ENCODE measurements around the gene USP30.
"Not testable (repeated sequence)": the region's sequence is repeated elsewhere in the genome, so short reads cannot be mapped to it uniquely, and the experiment has no call there.

Gene USP30

DNA sequence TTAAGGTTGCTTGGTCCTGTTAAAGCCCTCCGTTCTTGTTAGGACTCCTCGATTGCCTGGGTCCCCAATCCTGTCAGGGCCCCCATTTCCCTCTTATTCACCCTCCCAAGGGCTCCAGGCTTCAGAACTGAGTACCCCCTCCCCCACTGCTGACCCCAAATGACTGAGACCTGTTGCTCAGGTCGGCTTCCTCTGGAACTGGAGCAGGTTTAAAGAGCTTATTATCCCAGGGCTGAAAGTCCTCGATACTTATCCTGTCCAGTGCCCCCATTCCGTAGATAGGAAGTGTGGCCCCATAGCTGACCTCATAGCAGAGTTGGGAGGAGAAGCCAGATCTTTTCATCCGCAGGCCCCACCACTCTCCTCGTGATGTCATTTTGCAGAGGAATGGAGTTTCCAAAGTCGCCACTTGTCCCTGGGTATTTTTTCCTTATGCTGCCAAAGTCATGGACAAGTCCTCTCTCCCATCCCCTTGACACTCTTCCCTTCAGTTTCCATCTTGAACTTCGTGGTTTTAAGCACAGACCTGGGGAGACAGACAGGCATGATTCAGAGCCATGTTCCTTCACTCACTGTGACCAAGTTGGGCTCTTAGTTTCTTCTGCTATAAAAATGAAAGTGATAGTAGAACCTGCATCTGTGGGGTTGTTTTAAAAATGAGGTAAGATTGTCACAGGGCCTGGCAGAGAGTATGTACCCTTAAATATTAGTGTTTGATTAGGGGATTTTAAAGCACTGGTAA is 1.2 kb downstream of the USP30 start:
- peak; percentile 35 for DNase-seq (ENCODE audit: low spot score)

DNA sequence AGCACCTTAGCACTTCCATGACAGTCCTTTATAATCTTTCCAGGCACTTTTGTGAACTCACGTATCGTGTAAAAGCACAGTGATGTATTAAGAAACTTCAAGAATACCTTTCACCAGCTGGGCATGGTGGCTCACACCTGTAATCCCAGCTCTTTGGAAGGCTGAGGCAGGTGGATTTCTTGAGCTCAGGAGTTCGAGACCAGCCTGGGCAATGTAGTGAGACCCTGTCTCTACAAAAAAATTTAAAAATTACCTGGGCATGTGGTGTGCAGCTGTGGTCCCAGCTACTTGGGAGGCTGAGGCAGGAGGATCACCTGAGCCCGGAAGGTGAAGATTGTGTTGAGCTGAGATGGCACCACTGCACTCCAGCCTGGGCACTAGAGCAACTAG is 1.7 kb downstream of the USP30 start:
- not testable (repeated sequence) for DNase-seq (ENCODE audit: low spot score)

DNA sequence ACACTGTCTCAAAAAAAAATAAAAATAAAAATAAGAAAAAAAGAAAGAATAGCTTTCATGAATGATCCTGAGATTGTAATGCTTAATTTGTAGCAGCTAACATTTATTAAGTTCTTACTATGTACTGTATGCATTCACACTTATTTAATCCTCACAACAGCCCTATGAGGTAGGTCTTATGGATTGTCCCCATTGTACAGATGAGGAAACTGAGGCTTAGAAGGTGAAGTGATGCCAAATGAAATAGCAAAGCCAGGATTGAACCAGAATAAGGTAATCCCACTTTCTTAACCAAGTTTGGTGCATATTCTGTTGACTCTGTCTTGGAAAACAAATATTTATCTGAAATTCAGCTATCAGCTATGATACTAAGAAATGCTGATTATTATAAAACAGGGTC is 2.1 kb downstream of the USP30 start:
- DNase-seq (ENCODE audit: low spot score): no peak

DNA sequence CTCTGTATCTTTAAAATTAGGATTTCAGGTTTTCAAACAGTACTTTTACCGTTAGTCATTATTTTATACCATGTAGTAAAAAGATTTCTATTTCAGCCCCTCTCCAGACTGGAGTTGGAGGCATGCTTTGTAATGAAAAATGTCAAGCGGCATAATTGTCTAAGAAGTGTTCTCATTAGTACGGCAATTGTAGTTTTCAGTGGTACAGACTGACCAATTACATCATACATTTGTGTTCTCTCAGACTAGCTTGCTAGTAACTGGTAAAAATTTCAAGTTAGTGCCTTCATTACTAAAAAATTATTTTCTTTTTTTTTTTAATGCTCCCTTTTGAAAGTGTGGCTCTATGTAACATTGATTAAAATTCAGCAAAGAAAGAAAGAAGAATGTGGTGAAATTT is 4.5 kb downstream of the USP30 start:
- no peak for DNase-seq (ENCODE audit: low spot score)

DNA sequence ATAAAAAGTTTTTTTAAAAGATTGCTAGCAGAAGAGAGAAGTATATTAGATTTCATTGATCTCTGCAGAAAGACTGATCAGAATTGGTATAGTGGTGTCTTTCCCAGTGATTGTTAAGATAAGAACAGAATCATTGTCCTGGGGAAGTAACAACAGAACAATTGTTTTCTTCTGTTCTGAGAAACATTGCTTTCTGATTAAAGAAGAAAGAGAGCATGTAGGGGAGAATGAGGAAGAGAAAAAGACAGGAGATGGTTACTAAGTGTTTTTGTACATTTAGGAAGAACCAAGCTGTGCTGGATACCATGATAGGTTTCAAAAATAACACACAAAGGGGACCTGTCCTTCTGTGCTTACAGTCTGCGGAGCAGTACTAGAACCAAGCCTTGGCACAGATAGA is 5.0 kb downstream of the USP30 start:
- no peak for DNase-seq (ENCODE audit: low spot score)

DNA sequence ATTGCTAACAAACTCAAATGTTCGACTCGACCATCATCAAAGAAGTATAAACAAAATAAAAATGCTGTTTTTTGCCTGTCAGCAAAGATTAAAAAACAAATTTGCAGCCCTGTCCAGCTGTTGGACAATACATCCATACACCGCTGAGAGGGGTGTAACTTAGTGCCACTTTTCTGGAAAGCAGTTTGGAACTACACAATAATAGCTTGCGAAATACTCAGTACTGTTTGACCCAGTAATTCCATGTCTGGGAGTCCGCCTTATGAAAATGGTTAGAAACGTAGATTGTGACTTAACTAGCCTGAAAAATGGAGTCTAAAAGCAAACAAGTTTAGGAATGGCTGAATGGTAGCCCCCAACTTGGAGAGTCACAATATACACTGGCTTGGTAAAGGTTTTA is 6.4 kb downstream of the USP30 start:
- DNase-seq (ENCODE audit: low spot score): no peak

DNA sequence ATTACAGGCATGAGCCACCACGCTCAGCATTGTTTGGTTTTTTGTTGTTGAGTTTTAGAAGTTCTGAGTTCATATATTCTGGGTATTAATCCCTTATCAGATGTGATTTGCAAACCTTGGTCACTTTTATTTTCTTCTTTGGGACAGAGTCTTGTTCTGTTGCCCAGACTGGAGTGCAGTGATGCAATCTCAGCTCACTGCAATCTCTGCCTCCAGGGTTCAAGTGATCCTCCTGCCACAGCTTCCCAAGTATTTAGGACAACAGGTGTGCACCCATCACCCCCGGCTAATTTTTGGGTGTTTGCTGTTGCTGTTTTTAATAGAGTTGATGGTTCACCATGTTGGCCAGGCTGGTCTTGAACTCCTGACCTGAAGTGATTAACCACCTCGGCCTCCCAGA is 11.8 kb downstream of the USP30 start:
- DNase-seq (ENCODE audit: low spot score): no peak

DNA sequence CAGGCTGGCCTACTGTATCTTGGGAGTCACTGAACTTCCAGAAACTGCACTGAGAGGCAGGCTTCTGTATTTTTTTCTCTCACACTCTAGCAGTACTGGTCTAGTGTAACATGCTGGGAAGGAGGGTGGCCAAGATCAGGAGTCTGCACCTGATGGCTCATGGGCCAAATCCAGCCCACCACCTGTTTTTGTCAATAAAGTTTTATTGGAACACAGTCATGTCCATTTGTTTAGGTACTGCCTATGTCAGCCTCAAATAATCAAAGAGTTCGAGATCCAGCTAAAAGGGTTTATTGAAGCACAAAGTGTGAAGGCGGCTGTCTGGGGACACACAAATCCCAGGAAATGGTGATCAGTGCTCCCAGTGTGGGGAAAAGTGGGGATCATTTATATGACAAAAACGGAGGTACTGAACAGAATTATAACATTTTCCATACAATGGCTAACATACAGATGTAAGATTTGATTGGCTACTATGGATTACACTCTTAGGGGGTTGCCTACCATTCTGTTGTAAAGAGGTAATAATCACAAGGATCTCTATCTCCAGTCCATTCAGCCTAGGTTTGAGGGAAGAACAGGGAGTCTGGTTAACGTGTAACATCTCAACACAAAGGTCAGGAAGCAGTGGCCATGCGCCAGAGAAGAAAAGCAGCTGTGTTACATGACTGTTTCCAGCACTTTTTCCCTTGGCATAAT is 12.9 kb downstream of the USP30 start:
- DNase-seq (ENCODE audit: low spot score): no peak

DNA sequence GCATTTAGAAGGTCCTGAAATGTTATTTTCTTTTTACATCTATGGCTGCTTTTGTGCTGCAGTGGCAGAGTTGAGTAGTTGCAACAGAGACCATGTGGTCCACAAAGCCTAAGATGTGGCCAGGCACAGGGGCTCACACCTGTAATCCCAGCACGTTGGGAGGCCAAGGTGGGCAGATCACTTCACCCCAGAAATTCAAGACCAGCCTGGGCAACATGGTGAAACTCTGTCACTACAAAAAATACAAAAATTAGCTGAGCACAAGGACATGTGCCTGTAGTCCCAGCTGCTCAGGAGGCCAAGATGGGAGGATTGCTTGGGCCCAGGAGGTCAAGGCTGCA is 13.4 kb downstream of the USP30 start:
- DNase-seq (ENCODE audit: low spot score): no peak

DNA sequence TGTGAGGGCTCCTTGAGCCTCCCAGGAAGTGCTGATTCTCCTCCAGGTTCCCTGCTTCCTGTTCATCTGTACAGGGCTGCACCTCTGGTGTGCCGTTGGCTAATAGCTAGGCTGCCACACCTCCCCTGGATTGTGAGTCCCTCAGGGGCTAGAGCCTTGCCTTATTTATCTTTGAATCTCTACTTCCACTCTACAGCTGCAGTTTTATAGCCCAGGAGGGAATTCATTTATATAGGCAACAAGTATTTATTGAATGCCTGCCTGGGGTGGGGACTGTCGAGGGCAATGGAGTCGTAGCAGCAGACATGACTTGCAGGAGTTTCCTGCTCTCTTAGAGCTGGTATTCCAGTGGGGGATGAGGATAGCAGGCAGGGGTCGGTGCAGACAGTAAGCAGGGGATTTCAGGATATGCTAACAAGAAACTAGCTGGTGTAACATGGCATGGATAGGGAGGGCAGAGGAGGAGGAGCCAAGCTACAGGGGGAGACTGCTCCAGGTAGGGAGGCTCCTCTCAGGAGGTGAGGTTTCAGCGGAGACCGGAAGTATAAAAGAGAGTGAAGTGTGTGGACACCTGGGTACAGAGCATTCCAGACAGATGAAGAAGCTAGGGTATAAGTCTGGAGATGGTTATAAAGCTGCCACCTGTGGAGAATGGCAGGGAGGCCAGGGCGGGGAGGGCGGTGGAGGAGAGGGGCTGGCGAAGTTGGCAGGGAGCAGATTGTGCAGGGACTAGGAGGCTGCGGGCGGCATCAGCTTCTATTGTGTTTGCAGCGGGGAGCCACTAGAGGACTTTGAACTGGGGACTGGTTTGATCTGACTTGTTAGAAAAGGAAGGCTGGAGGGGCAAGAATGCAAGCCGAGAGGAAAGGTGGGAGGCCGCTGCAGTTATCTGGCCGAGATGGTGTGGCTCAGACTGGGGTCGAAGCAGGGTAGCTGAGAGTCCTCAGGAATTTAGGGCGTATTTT is 17.2 kb downstream of the USP30 start:
- DNase-seq (ENCODE audit: low spot score): no peak

DNA sequence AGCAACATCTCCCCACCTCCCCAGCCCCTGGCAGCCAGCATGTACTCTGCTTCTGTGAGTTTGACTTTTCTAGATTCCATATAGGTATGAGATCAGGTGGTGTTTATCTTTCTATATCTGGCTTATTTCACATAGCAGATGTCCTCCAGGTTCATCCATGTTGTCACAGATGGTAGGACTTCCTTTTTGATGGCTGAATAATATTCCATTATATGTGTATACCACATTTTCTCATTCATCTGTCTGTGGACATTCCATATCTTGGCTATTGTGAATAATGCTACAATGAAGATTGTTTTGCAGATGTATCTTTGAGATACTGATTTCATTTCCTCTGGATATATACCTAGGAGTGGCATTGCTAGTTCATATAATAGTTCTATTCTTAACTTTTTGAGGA is 22.5 kb downstream of the USP30 start:
- no peak for DNase-seq (ENCODE audit: low spot score)

DNA sequence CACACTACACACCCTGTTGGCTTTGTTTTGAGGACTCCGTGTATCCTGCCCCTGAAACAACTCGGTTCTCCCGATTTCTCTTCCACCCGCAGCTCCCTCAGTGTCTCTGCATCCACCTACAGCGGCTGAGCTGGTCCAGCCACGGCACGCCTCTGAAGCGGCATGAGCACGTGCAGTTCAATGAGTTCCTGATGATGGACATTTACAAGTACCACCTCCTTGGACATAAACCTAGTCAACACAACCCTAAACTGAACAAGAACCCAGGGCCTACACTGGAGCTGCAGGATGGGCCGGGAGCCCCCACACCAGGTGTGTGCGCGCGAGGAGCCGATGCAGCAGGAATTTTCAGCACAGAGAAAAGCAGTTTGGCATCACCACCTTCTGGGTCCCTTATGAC is 30.4 kb downstream of the USP30 start:
- DNase-seq (ENCODE audit: low spot score): no peak

DNA sequence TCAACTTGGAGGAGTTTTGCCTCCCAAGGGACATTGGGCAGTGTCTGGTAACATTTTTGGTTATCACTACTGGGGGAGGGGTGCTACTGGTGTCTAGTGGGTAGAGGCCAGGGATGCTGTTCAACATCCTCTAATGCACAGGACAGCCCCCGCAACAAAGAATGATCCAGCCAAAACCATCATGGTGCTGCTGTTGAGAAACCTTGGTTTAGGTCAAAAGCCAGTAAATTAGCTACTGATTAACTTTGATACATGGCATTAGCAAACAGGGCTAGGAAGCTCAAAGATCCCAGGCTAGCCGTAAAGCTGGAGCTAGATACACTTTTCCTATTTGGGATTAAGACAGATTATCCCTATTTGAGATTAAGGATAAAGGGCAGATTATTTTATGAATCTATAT is 32.0 kb downstream of the USP30 start:
- no peak for DNase-seq (ENCODE audit: low spot score)

DNA sequence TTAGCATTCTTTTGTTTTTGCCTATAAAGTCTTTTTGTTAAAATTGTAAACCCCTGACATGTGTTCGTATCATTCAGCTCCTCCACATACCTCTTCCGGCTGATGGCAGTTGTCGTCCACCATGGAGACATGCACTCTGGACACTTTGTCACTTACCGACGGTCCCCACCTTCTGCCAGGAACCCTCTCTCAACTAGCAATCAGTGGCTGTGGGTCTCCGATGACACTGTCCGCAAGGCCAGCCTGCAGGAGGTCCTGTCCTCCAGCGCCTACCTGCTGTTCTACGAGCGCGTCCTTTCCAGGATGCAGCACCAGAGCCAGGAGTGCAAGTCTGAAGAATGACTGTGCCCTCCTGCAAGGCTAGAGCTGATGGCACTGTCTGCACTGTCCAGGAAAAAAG is 33.2 kb downstream of the USP30 start:
- DNase-seq (ENCODE audit: low spot score): no peak

DNA sequence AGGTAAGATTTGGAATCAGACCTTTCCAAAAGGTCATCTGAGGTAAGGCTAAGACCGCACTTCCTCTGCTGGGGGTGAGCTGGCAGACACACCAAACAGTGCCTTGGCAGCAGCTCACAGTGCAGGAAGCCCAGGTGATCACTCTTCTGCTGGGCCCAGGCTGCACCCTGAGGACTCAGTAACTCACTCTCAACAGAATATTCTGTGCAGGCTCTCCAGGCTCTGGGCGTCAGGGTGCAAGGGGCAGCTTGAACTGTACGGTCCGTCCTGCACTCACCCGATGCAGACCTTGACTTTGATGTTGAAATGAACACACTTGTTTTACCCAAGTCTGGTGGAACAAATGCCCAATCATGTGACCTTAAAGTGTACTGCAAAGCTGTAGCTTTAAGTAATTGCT is 34.9 kb downstream of the USP30 start:
- DNase-seq (ENCODE audit: low spot score): no peak

DNA sequence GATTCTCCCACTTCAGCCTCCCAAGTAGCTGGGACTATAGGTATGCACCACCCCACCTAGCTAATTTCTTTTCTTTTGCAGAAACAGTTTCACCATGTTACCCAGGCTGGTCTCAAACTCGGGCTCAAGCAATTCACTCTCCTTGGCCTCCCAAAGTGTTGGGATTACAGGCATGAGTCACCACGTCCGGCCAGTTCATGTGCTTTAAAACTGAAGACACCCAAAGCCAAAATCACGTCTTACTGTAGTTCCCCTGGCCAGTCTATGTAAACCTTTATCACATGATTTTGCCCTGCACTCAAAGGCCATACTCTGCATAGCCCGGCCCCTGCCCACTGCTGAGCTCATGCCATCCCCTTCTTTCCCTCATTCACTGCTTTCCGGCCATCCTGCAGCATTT is 36.4 kb downstream of the USP30 start:
- DNase-seq (ENCODE audit: low spot score): no peak

DNA sequence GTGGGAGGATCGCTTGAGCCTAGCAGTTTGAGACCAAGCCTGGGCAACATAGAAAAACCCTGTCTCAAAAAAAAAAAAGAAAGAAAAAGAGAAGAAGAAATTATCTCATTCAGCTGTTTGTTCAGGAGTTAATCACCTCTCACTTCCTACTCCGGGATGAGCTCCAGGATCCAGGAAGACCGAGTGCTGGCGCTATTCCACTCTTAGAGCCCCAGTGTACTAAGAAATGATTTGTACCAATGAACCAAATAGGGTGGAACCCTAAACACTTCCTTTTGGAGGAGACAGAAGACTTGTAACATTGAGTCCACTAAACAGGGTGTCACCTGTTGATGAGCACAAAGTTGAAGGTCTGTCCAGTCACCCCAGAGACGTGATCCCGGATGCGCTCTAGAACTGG is 37.3 kb downstream of the USP30 start:
- no peak for DNase-seq (ENCODE audit: low spot score)

DNA sequence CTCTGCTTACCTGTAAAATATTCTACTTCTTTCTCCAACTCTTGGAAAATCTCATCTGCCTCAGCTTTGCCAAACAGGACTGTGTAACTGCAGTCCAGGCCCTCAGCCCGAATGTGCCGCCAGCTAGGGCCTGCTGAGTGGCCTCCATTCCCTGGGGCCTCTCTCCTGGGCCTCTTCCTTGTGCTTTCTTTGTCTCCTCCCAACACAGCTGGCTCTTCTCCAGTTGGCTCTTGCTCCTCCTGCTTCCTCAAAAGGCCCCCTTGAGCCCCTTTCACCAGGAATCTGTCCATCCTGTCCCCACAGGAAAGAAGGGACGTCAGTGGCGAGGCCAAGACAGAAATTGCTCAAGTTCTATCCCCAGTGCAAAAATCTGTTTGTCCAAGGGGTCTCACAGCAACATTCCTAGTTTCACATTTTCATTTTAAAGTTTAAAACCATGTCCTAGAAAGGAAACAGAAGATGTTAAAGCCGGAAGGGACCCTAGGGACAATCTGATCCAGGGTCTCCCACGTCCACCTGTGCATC is 40.2 kb downstream of the USP30 start:
- no peak for DNase-seq (ENCODE audit: low spot score)

DNA sequence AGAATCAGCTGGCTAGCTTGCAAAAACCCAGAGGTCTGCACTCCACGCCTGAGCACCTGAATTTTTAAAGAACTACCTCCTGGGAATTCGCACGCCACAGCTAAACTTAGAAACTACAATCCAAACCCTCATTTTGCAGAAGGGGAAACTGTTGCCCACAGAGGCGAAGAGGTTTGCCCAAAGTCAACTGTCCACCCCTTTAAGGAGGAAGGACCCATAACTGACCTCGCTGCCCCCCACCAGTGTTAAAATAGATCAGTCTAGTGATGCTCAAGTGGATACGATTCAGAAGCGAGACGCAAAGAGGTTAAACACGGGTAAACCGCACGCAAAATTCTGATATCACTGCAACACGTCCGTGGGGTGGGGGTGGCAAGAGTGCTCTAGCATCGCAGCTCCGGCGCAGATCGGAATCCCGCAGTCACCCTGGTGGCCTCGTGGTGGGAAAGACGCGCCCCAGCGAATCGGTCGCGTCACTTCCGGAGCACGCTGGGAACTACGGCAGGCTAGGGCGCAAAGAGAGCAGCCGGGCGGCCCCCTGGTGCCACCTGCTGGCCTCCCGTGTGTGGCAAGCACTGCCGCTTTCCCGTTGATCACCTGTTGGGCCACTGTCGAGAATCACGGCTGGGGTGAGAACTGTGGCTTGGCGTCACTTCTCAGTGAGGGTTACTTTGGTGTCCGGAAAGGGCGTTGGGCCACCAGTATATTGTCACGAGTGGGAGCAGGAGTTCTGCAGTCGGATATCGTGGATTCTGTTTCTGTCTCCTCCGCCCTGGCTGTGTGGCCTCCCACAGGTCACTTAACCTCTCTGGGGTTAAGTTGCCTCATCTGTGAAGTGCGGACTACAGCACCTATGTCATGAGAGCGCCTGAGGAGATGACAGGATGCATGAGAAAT is 40.9 kb downstream of the USP30 start, which contains the start of gene ALKBH2:
Gene ALKBH2, minus strand, starts transcription at position 451 of the 897 bp plus-strand sequence. CDS start 686 bp downstream, outside the sequence.
- peak; percentile 92 for DNase-seq (ENCODE audit: low spot score)

DNA sequence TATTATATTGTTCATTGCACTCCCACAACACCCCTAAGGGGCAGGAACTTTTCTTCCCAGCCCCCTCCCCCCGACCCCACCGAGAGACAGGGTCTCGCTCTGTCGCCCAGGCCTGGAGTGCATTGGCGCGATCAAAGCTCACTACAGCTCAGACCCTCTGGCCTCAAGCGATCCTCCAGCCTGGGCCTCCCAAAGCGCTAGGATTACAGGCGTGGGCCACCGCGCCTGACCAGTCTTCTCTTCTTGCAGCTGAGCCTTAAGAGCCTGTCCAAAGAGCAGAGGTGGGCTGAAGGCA is 44.7 kb downstream of the USP30 start:
- DNase-seq (ENCODE audit: low spot score): no peak

DNA sequence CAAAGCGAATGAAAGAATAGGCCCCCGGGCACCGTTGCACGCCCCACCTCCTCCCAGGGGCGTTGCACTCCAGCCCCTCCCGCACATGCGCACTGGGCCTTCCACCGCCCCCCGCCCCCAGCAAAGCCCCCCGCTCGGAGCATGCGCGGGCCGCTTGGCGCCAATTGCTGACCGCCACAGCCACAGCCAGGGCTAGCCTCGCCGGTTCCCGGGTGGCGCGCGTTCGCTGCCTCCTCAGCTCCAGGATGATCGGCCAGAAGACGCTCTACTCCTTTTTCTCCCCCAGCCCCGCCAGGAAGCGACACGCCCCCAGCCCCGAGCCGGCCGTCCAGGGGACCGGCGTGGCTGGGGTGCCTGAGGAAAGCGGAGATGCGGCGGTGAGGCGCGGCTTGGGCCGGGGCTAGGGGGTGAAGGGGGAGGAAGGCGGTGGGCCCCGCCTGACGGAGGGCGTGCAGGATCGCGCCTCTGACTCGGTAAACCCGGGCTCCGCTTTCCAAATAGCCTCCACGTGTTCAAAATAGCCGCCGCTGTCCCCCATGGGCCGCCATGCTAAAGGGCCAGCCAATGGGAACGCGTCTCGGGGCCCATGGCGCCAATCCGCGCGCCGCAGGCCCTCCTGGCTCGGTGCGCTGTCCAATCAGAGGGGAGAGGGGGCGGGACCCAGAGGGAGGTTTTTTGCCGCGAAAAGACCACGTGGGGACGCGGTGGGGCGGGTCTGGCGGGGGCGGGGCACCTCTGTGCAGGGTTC is 45.2 kb downstream of the USP30 start, which contains the start of gene UNG:
Gene UNG, plus strand, starts transcription at position 163 of the 748 bp plus-strand sequence. Its CDS starts 83 bp downstream, at position 246.
- peak; percentile 92 for DNase-seq (ENCODE audit: low spot score)

All from hematopoietic multipotent progenitor cell treated with erythropoietin and hydrocortisone succinate and interleukin-3 and kit ligand, for 17 days (in vitro differentiated cells).